G401 (cell line): Measurements from ENCODE around the gene EEF2K. TPM values are rescaled to one million over a fixed set of nuclear protein-coding genes. Genes with fewer than 3 reads are reported as not detected.
A peak's percentile ranks its signal among the peaks of the same experiment; 100 is the strongest.
"Not testable (repeated sequence)": the region's sequence is repeated elsewhere in the genome, so short reads cannot be mapped to it uniquely, and the experiment has no call there.

ENCODE experiments used
- DNase-seq: peaks from one replicate; pipeline ENCODE4 v3.0.0-alpha.2; 2015; ENCODE audit warnings: low spot score
- in situ Hi-C: cut with HindIII; loops from 2 replicates; pipeline ENCODE4 v1.10.0; 2016; ENCODE audit warnings: low sequenced_read_pairs, mixed read lengths
- total RNA-seq: library from RNA; depleted of rRNA; stranded (reverse); fragments of >200 nt; shearing (Covaris generic); gene quantifications from 2 replicates; pipeline ENCODE4 v1.2.3, GENCODE V29; 2014

EEF2K gene
- total RNA-seq, 1 experiment from 2014 or later = 22.0 TPM

- DNase-seq = peak; percentile 79
- in situ Hi-C loops = loop anchor here (5.0 kb wide), 1 partner anchor 102 kb away; no protein-coding TSS in a partner anchor
Measured at GRCh38 chr16:22188595-22189442, 17.3 kb upstream of the EEF2K start.

- DNase-seq = peak; percentile 40
- in situ Hi-C loops = loop anchor here (5.0 kb wide), 1 partner anchor 102 kb away; no protein-coding TSS in a partner anchor
Measured at GRCh38 chr16:22189473-22190080, 16.5 kb upstream of the EEF2K start.

- in situ Hi-C loops = no loop called here
- peak; percentile 81 for DNase-seq
Measured at GRCh38 chr16:22190081-22190775, 15.8 kb upstream of the EEF2K start.

GRCh38 chr16:22190776-22191531 is 15.1 kb upstream of the EEF2K start:
- DNase-seq = peak; percentile 100
- in situ Hi-C loops = no loop called here

GRCh38 chr16:22191532-22192260 is 14.4 kb upstream of the EEF2K start:
- in situ Hi-C loops = no loop called here
- DNase-seq = peak; percentile 54

- DNase-seq = peak; percentile 79
- in situ Hi-C loops = no loop called here
Measured at GRCh38 chr16:22192261-22193062, 13.6 kb upstream of the EEF2K start.

- in situ Hi-C loops = no loop called here
- no peak for DNase-seq
Measured at GRCh38 chr16:22193063-22193411, 13.0 kb upstream of the EEF2K start.

GRCh38 chr16:22194707-22195444 is 11.2 kb upstream of the EEF2K start:
- no peak for DNase-seq
- in situ Hi-C loops = no loop called here

- no peak for DNase-seq
- in situ Hi-C loops = no loop called here
Measured at GRCh38 chr16:22195445-22195694, 10.7 kb upstream of the EEF2K start.

GRCh38 chr16:22195695-22196558 is 10.2 kb upstream of the EEF2K start:
- in situ Hi-C loops = no loop called here
- peak; percentile 97 for DNase-seq

- in situ Hi-C loops, DNase-seq: not testable (repeated sequence)
Measured at GRCh38 chr16:22196559-22197168, 9.4 kb upstream of the EEF2K start.

GRCh38 chr16:22198547-22199293 is 7.4 kb upstream of the EEF2K start:
- in situ Hi-C loops = no loop called here
- no peak for DNase-seq

- DNase-seq = no peak
- in situ Hi-C loops = no loop called here
Measured at GRCh38 chr16:22202261-22202637, 3.8 kb upstream of the EEF2K start.

GRCh38 chr16:22203091-22203490 is 3.0 kb upstream of the EEF2K start:
- in situ Hi-C loops = no loop called here

GRCh38 chr16:22204091-22204655 is 1.9 kb upstream of the EEF2K start:
- in situ Hi-C loops = no loop called here
- no peak for DNase-seq

More at GRCh38 chr16:22203091-22203490, 3.0 kb upstream of the EEF2K start:
- no peak for DNase-seq
